ENCODE measurements around the gene RYR2.

Gene RYR2

DNA sequence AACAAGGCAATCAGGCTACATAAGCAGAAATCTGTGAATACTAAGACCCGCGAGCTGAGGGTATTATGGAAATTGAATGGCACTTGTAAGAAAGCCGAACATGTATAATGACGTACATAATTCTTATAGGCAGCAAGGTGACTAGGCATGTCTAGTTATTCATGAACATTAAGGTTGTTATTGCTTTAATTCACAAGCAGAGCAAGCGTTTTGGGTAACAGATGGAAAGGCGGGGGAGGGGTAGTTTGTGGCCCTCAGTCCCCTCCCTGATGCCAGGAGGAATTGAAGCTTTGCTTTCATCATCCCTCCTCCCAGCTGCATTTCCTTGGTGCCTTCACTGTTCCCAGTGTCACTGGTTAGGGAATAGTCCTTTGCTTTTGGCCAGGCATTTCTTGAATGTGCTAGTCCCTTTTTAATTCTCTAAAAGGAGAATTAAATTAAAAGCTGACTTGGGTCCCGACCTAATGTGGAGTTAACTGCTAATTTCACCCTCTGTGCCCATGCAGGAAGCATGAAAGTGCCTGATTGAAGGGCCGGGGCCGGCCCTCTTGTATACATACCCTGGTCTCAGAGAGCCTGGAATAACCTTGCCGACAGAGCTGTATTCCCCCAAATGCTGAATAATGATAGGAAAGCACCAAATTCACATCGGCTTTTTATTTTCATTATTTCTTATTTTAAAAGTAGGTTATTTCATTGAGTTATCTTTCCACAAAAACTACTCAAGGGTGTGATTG lies 42.5 kb downstream of the RYR2 start:
- H3K27me3 ChIP-seq (ENCODE audit: control insufficient read depth, insufficient read depth, low read length), result no peaks in the 10 kb centered on the region
- no peak overlapping the region for H3K4me3 ChIP-seq (ENCODE audit: low read depth, low read length)
- H3K27ac ChIP-seq (ENCODE audit: low read depth, low read length), result no peak overlapping the region
- peaks cover 10% of the 10 kb centered on the region; the same call in 1 of the 2 replicates for H3K4me1 ChIP-seq (ENCODE audit: control insufficient read depth, insufficient read depth, low read length)
- H3K9me3 ChIP-seq (ENCODE audit: control insufficient read depth, insufficient read depth, low read depth, low read length), result no peaks in the 10 kb centered on the region
- no peaks in the 10 kb centered on the region for H3K36me3 ChIP-seq (ENCODE audit: control insufficient read depth, insufficient read depth, low read length)
- no peak overlapping the region for H3K9ac ChIP-seq (ENCODE audit: low read length)

DNA sequence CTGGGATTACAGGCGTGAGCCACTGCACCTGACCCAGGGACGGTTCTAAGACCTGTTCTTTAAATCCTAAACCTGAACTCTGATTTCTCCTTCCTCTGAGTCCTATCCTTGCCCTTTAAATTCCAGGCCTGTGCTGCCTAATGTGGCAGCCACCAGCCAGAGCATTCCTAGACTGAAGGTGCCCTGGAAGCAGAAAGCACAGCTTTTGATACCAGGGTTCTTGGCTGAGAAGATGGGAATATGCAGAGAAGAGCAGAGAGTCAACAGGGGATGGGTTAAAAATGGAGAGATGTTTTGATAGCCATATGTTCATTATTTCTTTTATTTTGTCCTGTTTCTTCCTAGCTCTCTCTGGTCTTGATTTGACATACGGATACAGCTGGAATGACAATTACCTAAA lies 49.7 kb downstream of the RYR2 start:
- no peak overlapping the region for H3K27ac ChIP-seq (ENCODE audit: low read depth, low read length)
- no peaks in the 10 kb centered on the region; the same call in 1 of the 2 replicates for H3K4me1 ChIP-seq (ENCODE audit: control insufficient read depth, insufficient read depth, low read length)
- H3K27me3 ChIP-seq (ENCODE audit: control insufficient read depth, insufficient read depth, low read length), result no peaks in the 10 kb centered on the region
- H3K36me3 ChIP-seq (ENCODE audit: control insufficient read depth, insufficient read depth, low read length), result no peaks in the 10 kb centered on the region
- no peak overlapping the region for H3K4me3 ChIP-seq (ENCODE audit: low read depth, low read length)
- H3K9me3 ChIP-seq (ENCODE audit: control insufficient read depth, insufficient read depth, low read depth, low read length), result no peaks in the 10 kb centered on the region
- H3K9ac ChIP-seq (ENCODE audit: low read length), result no peak overlapping the region

DNA sequence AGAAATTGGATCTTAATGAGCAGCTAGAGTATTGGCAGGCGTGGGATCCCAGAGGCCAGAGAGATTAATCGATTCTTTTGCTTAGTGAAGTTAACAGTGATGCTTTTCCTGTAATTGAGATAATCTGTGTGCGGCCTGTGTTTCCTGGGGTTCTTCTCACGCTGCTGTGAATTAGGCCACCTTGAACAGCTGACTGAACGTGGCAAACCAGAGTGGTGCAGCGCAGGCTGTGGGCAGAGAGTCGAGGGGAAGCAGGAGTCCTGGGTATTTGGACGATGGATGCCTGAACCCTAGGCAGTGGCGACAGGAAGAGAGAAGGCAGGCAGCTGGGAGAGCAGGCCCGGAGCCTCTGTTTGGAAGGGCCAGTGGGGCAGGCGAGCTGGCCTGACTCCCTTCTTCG lies 51.7 kb downstream of the RYR2 start:
- Histone ChIP-seq H3K27ac (ENCODE audit: low read depth, low read length) (no peak overlapping the region), H3K9me3 (ENCODE audit: control insufficient read depth, insufficient read depth, low read depth, low read length) (no peaks in the 10 kb centered on the region), H3K4me3 (ENCODE audit: low read depth, low read length) (no peak overlapping the region), H3K36me3 (ENCODE audit: control insufficient read depth, insufficient read depth, low read length) (no peaks in the 10 kb centered on the region), H3K27me3 (ENCODE audit: control insufficient read depth, insufficient read depth, low read length) (no peaks in the 10 kb centered on the region), H3K9ac (ENCODE audit: low read length) (no peak overlapping the region), H3K4me1 (ENCODE audit: control insufficient read depth, insufficient read depth, low read length) (no peaks in the 10 kb centered on the region; the same call in 1 of the 2 replicates)

DNA sequence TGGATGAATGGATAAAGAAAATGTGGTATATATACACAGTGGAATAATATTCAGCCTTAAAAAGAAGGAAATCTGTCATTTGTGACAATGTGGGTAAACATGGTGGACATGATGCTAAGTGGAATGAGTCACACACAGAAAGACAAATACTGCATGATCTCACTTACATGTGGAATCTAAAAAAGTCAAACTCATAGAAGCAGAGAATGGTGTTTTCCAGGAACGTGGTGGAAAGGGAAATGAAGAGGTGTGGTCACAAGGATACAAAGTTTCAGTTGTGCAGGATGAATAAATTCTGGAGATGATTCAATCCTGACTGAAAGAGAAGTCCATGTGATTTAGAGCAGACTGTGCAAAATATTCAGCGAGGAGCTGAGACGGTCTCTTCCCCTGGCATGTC lies 56.6 kb downstream of the RYR2 start:
- H3K4me3 ChIP-seq (ENCODE audit: low read depth, low read length), result no peak overlapping the region
- no peak overlapping the region for H3K9ac ChIP-seq (ENCODE audit: low read length)
- no peak overlapping the region for H3K27ac ChIP-seq (ENCODE audit: low read depth, low read length)
- no peaks in the 10 kb centered on the region for H3K27me3 ChIP-seq (ENCODE audit: control insufficient read depth, insufficient read depth, low read length)
- H3K4me1 ChIP-seq (ENCODE audit: control insufficient read depth, insufficient read depth, low read length), result no peaks in the 10 kb centered on the region
- no peaks in the 10 kb centered on the region for H3K36me3 ChIP-seq (ENCODE audit: control insufficient read depth, insufficient read depth, low read length)
- no peaks in the 10 kb centered on the region for H3K9me3 ChIP-seq (ENCODE audit: control insufficient read depth, insufficient read depth, low read depth, low read length)

DNA sequence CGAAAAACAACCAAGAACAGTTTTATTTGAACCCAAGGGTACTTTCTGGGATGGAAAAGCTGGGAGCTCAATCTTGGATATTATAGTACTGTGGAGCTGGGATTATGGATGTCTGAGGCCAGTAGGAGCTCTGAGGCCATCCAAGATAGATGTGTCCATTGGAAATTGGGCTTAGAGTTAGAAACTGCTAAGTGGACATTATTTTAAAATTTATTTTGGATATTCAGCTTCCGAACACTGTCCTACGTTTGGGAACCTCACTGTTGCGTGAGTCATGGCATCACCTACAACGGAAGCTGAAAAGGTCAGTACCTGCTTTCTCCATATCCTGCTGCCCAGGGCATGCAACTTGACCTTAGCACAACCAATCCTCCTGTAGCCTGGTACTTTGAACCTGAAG lies 61.0 kb downstream of the RYR2 start:
- H3K9me3 ChIP-seq (ENCODE audit: control insufficient read depth, insufficient read depth, low read depth, low read length), result no peaks in the 10 kb centered on the region
- H3K27me3 ChIP-seq (ENCODE audit: control insufficient read depth, insufficient read depth, low read length), result no peaks in the 10 kb centered on the region
- no peak overlapping the region for H3K27ac ChIP-seq (ENCODE audit: low read depth, low read length)
- H3K4me3 ChIP-seq (ENCODE audit: low read depth, low read length), result no peak overlapping the region
- H3K36me3 ChIP-seq (ENCODE audit: control insufficient read depth, insufficient read depth, low read length), result no peaks in the 10 kb centered on the region
- peaks cover 4% of the 10 kb centered on the region for H3K4me1 ChIP-seq (ENCODE audit: control insufficient read depth, insufficient read depth, low read length)
- no peak overlapping the region for H3K9ac ChIP-seq (ENCODE audit: low read length)

DNA sequence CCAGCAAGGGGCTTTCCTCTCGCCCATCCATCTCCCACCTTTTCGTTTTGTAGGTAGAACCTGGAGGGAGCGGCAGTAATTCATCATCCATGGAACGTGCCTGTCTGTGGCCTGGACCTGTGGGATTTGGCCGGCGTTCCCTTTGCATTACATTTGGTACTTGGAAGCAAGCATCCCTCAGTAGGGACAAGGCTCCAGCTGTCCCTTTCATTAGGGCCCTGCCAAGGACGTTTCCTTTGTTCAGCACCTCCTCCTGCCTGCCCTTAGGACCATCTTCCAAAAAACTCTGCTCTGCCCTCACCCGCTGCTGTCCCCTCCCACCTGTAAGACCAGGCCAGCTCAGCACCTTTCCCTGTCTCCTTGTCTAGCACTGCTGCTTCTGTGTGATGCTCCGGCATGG lies 62.1 kb downstream of the RYR2 start:
- no peaks in the 10 kb centered on the region for H3K9me3 ChIP-seq (ENCODE audit: control insufficient read depth, insufficient read depth, low read depth, low read length)
- H3K4me3 ChIP-seq (ENCODE audit: low read depth, low read length), result no peak overlapping the region

DNA sequence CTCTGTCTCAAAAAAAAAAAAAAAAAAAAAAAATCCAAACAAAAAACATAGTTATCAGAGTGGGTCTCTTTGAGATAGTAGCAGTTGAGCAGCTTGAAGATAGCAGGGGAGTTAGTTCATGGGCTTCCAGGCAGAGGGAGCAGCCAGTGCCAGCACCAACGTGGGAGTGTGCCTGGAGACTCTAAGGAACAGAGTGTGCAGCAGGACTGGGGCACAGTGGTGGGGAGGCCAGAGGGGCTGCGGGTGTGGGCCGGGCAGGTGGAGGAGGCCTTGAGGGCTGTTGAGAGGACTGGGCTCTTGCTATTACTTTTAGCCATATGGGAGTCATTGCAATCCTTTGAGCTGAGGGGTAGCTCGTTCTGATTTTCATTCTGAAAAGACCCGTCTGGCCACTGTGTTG lies 63.8 kb downstream of the RYR2 start:
- H3K4me3 ChIP-seq (ENCODE audit: low read depth, low read length), result no peak overlapping the region
- H3K9ac ChIP-seq (ENCODE audit: low read length), result no peak overlapping the region
- no peaks in the 10 kb centered on the region for H3K36me3 ChIP-seq (ENCODE audit: control insufficient read depth, insufficient read depth, low read length)
- no peaks in the 10 kb centered on the region for H3K9me3 ChIP-seq (ENCODE audit: control insufficient read depth, insufficient read depth, low read depth, low read length)
- H3K27me3 ChIP-seq (ENCODE audit: control insufficient read depth, insufficient read depth, low read length), result no peaks in the 10 kb centered on the region
- H3K27ac ChIP-seq (ENCODE audit: low read depth, low read length), result no peak overlapping the region
- H3K4me1 ChIP-seq (ENCODE audit: control insufficient read depth, insufficient read depth, low read length), result peaks cover 13% of the 10 kb centered on the region

More for the DNA sequence above, 62.1 kb downstream of the RYR2 start:
- Histone ChIP-seq H3K4me1 (ENCODE audit: control insufficient read depth, insufficient read depth, low read length) (peaks cover 13% of the 10 kb centered on the region), H3K9ac (ENCODE audit: low read length) (no peak overlapping the region), H3K27me3 (ENCODE audit: control insufficient read depth, insufficient read depth, low read length) (no peaks in the 10 kb centered on the region), H3K27ac (ENCODE audit: low read depth, low read length) (no peak overlapping the region), H3K36me3 (ENCODE audit: control insufficient read depth, insufficient read depth, low read length) (no peaks in the 10 kb centered on the region)

DNA sequence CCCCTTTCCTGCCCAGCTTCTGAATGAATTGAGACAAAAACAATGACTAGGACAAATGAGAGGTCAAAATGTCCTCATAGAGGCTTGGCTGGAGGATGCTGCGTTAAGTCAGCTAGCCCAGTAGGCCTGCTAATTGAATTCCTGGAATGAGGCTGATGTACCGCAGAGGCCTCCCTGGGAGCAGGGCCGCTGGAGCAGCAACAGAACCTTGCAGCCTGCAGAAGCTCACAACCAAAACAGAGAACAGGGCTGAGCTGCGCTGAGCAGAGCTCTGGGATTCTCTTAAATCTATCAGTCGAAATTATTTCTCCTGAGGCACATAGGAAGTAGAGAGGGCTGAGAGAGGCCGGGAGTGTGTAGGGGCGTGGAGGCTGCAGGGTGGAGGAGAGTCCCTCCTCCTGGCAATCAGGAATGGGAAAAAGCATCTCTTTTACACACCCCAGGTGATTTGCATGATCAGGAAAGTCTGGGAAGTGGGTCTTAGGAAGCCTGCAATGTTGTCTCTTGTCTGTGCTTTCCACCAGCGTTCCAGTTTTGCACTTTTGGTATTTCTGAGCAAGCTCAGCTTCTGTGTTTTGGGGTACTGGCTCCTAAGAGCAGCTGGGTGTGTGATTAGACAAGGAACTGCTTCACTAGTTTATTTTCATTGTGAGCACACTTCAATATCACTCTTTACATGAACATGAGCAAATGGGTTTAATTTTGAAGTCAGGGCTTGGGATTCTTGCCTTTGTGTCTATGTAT lies 66.5 kb downstream of the RYR2 start:
- H3K36me3 ChIP-seq (ENCODE audit: control insufficient read depth, insufficient read depth, low read length), result no peaks in the 10 kb centered on the region
- no peaks in the 10 kb centered on the region for H3K27me3 ChIP-seq (ENCODE audit: control insufficient read depth, insufficient read depth, low read length)
- peaks cover 13% of the 10 kb centered on the region for H3K4me1 ChIP-seq (ENCODE audit: control insufficient read depth, insufficient read depth, low read length)
- no peak overlapping the region for H3K4me3 ChIP-seq (ENCODE audit: low read depth, low read length)
- no peak overlapping the region for H3K9ac ChIP-seq (ENCODE audit: low read length)
- H3K9me3 ChIP-seq (ENCODE audit: control insufficient read depth, insufficient read depth, low read depth, low read length), result no peaks in the 10 kb centered on the region
- H3K27ac ChIP-seq (ENCODE audit: low read depth, low read length), result no peak overlapping the region

DNA sequence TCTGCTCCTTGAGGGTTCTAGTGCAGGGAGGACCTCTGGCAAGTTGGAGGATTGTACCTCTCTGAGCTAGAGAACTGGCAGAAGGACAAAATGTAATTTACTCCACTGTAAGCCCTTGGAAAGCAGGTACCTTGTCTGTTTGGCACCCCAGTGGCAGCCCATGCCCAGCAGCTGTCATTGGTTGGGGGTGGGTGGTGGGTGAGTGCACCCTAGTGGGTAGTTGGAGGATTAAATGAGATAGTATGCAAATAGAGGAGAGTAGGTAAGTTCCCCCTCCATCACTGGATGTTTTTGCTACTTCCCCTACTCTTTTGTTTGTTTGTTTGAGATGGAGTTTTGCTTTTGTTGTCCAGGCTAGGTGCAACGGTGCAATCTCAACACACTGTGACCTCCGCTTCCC lies 69.8 kb downstream of the RYR2 start:
- Histone ChIP-seq H3K36me3 (ENCODE audit: control insufficient read depth, insufficient read depth, low read length) (no peaks in the 10 kb centered on the region), H3K9me3 (ENCODE audit: control insufficient read depth, insufficient read depth, low read depth, low read length) (no peaks in the 10 kb centered on the region), H3K4me1 (ENCODE audit: control insufficient read depth, insufficient read depth, low read length) (peaks cover 13% of the 10 kb centered on the region), H3K27ac (ENCODE audit: low read depth, low read length) (no peak overlapping the region), H3K9ac (ENCODE audit: low read length) (no peak overlapping the region), H3K27me3 (ENCODE audit: control insufficient read depth, insufficient read depth, low read length) (no peaks in the 10 kb centered on the region), H3K4me3 (ENCODE audit: low read depth, low read length) (no peak overlapping the region)

DNA sequence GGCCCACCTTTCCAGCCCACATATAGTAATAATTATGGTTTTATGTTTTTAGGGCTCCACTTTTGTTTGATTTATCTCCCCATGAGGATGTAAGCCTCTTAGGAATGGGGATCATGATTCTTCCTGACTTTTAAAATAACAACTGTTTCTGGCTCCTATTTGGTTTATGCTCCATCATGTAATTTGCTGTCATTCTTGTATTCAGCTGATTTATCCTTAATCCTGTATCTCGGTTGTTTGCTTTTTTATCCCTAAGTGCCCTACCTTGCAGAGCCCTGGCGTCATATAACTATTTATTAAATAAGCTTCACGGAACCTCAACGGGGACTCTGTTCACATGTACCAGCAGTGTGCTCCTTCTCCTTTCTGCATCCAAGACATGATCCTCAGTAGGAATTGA lies 70.7 kb downstream of the RYR2 start:
- no peaks in the 10 kb centered on the region for H3K27me3 ChIP-seq (ENCODE audit: control insufficient read depth, insufficient read depth, low read length)
- no peaks in the 10 kb centered on the region for H3K9me3 ChIP-seq (ENCODE audit: control insufficient read depth, insufficient read depth, low read depth, low read length)
- no peak overlapping the region for H3K27ac ChIP-seq (ENCODE audit: low read depth, low read length)
- no peaks in the 10 kb centered on the region for H3K36me3 ChIP-seq (ENCODE audit: control insufficient read depth, insufficient read depth, low read length)
- H3K4me3 ChIP-seq (ENCODE audit: low read depth, low read length), result no peak overlapping the region
- peaks cover 12% of the 10 kb centered on the region for H3K4me1 ChIP-seq (ENCODE audit: control insufficient read depth, insufficient read depth, low read length)
- no peak overlapping the region for H3K9ac ChIP-seq (ENCODE audit: low read length)

DNA sequence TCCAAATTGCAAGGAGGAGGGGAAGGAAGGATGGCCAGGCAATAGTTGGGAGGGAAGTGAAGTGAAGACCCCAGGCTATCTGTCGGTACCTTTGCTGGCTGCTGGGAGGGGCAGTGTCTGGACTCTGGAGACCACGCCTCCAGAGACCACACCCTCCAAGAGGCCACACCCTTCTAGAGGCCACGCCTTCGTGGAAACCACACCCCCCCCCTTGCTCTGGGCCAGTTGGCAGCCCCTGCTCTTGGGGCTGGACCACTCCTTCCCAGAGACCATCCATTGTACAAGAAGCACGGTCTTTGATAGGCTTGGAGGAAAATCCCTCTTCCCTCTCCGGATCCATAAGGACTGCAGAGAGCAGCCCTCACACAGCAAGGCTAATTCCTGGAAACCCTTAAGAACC lies 73.1 kb downstream of the RYR2 start:
- Histone ChIP-seq H3K27me3 (ENCODE audit: control insufficient read depth, insufficient read depth, low read length) (no peaks in the 10 kb centered on the region), H3K27ac (ENCODE audit: low read depth, low read length) (no peak overlapping the region), H3K4me3 (ENCODE audit: low read depth, low read length) (no peak overlapping the region), H3K9me3 (ENCODE audit: control insufficient read depth, insufficient read depth, low read depth, low read length) (no peaks in the 10 kb centered on the region), H3K36me3 (ENCODE audit: control insufficient read depth, insufficient read depth, low read length) (no peaks in the 10 kb centered on the region), H3K4me1 (ENCODE audit: control insufficient read depth, insufficient read depth, low read length) (no peaks in the 10 kb centered on the region), H3K9ac (ENCODE audit: low read length) (no peak overlapping the region)
